HuH-7.5 (cell line): ENCODE results near the gene DCUN1D2.
"Not testable (repeated sequence)": the region's sequence is repeated elsewhere in the genome, so short reads cannot be mapped to it uniquely, and the experiment has no call there.

Source experiments
- DNase-seq: peaks from one replicate; pipeline ENCODE4 v3.0.0; 2011; ENCODE audit warnings: low spot score

DCUN1D2 gene

GRCh38 chr13:113445791-113446487 is 44.6 kb downstream of the DCUN1D2 start:
- DNase-seq, result no peak

GRCh38 chr13:113443991-113444390 is 46.5 kb downstream of the DCUN1D2 start:
- no peak for DNase-seq

- no peak for DNase-seq
These were observed 47.5 kb downstream of the DCUN1D2 start for GRCh38 chr13:113442985-113443362.

- DNase-seq, result no peak
These were observed 48.0 kb downstream of the DCUN1D2 start for GRCh38 chr13:113442354-113442984.

- DNase-seq, result no peak
These were observed 48.9 kb downstream of the DCUN1D2 start for GRCh38 chr13:113441661-113442060.

- DNase-seq, result peak; percentile 73
These were observed 53.0 kb downstream of the DCUN1D2 start for GRCh38 chr13:113437408-113438010.

GRCh38 chr13:113436866-113437265 is 53.6 kb downstream of the DCUN1D2 start:
- not testable (repeated sequence) for DNase-seq

- not testable (repeated sequence) for DNase-seq
These were observed 54.6 kb downstream of the DCUN1D2 start for GRCh38 chr13:113435907-113436306.

- DNase-seq, result no peak
These were observed 57.1 kb downstream of the DCUN1D2 start for GRCh38 chr13:113433391-113433916.

GRCh38 chr13:113432506-113433270 is 57.8 kb downstream of the DCUN1D2 start:
- DNase-seq, result no peak

GRCh38 chr13:113431171-113431570 is 59.3 kb downstream of the DCUN1D2 start:
- DNase-seq, result no peak

GRCh38 chr13:113430378-113431110 is 60.0 kb downstream of the DCUN1D2 start:
- DNase-seq, result no peak

- DNase-seq, result no peak
These were observed 60.9 kb downstream of the DCUN1D2 start for GRCh38 chr13:113429608-113429985.

- no peak for DNase-seq
These were observed 61.5 kb downstream of the DCUN1D2 start for GRCh38 chr13:113428871-113429607.

GRCh38 chr13:113428469-113428865 is 62.0 kb downstream of the DCUN1D2 start:
- no peak for DNase-seq

- DNase-seq, result no peak
These were observed 62.7 kb downstream of the DCUN1D2 start for GRCh38 chr13:113427562-113428468.

GRCh38 chr13:113426591-113426986 is 63.9 kb downstream of the DCUN1D2 start:
- no peak for DNase-seq

- no peak for DNase-seq
These were observed 64.4 kb downstream of the DCUN1D2 start for GRCh38 chr13:113425941-113426590.

GRCh38 chr13:113423520-113424163 is 66.9 kb downstream of the DCUN1D2 start:
- no peak for DNase-seq
